ENCODE results near the gene ANXA4. TPM values are rescaled to one million over a fixed set of nuclear protein-coding genes. Genes with fewer than 3 reads are reported as not detected.
"Not testable (repeated sequence)": the region's sequence is repeated elsewhere in the genome, so short reads cannot be mapped to it uniquely, and the experiment has no call there.

ANXA4 gene
- total and polyA plus RNA-seq, 2 donors, result 23.3 to 45.3 TPM

GRCh38 chr2:69827796-69828540 is 86.0 kb downstream of the ANXA4 start:
- peaks cover 0 to 2% of the 10 kb centered on the region in 2 donors for H3K36me3 ChIP-seq (ENCODE audit: control insufficient read depth in 2 of 2, insufficient read depth in 2 of 2, low read length in 1 of 2)
- DNase-seq (ENCODE audit: low read depth in 6 of 9, low spot score in 9 of 9), result no peak
- WGBS, result 85% methylated on average over 9 of the region's 9 CpGs

GRCh38 chr2:69828938-69829255 is 87.0 kb downstream of the ANXA4 start:
- WGBS, result 12% methylated on average over 7 of the region's 7 CpGs
- peak overlapping the region; percentile 63 to 84 for H3K4me3 ChIP-seq (ENCODE audit: low read length in 2 of 2)
- no peaks in the 10 kb centered on the region for H3K9me3 ChIP-seq (ENCODE audit: control insufficient read depth in 2 of 2, insufficient read depth in 1 of 2, low read length in 1 of 2)
- peak in 1 of 9 donors; percentile 29 for DNase-seq (ENCODE audit: low read depth in 6 of 9, low spot score in 9 of 9)
- H3K36me3 ChIP-seq (ENCODE audit: control insufficient read depth in 2 of 2, insufficient read depth in 2 of 2, low read length in 1 of 2), result peaks cover 0 to 5% of the 10 kb centered on the region in 2 donors
- peaks cover 15 to 26% of the 10 kb centered on the region in 2 donors for H3K4me1 ChIP-seq (ENCODE audit: control insufficient read depth in 2 of 2, insufficient read depth in 2 of 2, low read length in 2 of 2)
- no peaks in the 10 kb centered on the region for H3K27me3 ChIP-seq (ENCODE audit: control insufficient read depth in 2 of 2, insufficient read depth in 1 of 2, low read length in 1 of 2)
- peak overlapping the region; percentile 98 to 99 for H3K27ac ChIP-seq (ENCODE audit: low read depth in 1 of 2, low read length in 1 of 2)

More at GRCh38 chr2:69827796-69828540, 86.0 kb downstream of the ANXA4 start:
- H3K4me3 ChIP-seq (ENCODE audit: low read length in 2 of 2), result no peak overlapping the region
- no peak overlapping the region for H3K27ac ChIP-seq (ENCODE audit: low read depth in 1 of 2, low read length in 1 of 2)
- peaks cover 15 to 26% of the 10 kb centered on the region in 2 donors for H3K4me1 ChIP-seq (ENCODE audit: control insufficient read depth in 2 of 2, insufficient read depth in 2 of 2, low read length in 2 of 2)
- no peaks in the 10 kb centered on the region for H3K9me3 ChIP-seq (ENCODE audit: control insufficient read depth in 2 of 2, insufficient read depth in 1 of 2, low read length in 1 of 2)
- no peaks in the 10 kb centered on the region for H3K27me3 ChIP-seq (ENCODE audit: control insufficient read depth in 2 of 2, insufficient read depth in 1 of 2, low read length in 1 of 2)

GRCh38 chr2:69829256-69830044 is 87.5 kb downstream of the ANXA4 start, which contains the start of gene GMCL1:
Gene GMCL1 (plus strand): TSS chr2:69829660. CDS start chr2:69829893, 233 bp downstream.
- WGBS, result under 1% methylated on average over 74 of the region's 74 CpGs
- Histone ChIP-seq H3K4me3 (ENCODE audit: low read length in 2 of 2) (peak within 1 kb of the TSS; percentile 63 to 84), H3K4me1 (ENCODE audit: control insufficient read depth in 2 of 2, insufficient read depth in 2 of 2, low read length in 2 of 2) (peaks cover 15 to 26% of the 10 kb centered on the region in 2 donors), H3K27ac (ENCODE audit: low read depth in 1 of 2, low read length in 1 of 2) (peak within 1 kb of the TSS; percentile 98 to 99), H3K9me3 (ENCODE audit: control insufficient read depth in 2 of 2, insufficient read depth in 1 of 2, low read length in 1 of 2) (no peaks in the 10 kb centered on the region), H3K27me3 (ENCODE audit: control insufficient read depth in 2 of 2, insufficient read depth in 1 of 2, low read length in 1 of 2) (no peaks in the 10 kb centered on the region), H3K36me3 (ENCODE audit: control insufficient read depth in 2 of 2, insufficient read depth in 2 of 2, low read length in 1 of 2) (peaks cover 0 to 5% of the 10 kb centered on the region in 2 donors)
- DNase-seq (ENCODE audit: low read depth in 6 of 9, low spot score in 9 of 9), result peak; percentile 95 to 99 (median 97)

- Histone ChIP-seq H3K36me3 (ENCODE audit: control insufficient read depth in 2 of 2, insufficient read depth in 2 of 2, low read length in 1 of 2) (peaks cover 0 to 5% of the 10 kb centered on the region in 2 donors), H3K4me3 (ENCODE audit: low read length in 2 of 2) (peak overlapping the region; percentile 63 to 84), H3K27ac (ENCODE audit: low read depth in 1 of 2, low read length in 1 of 2) (peak overlapping the region; percentile 75), H3K9me3 (ENCODE audit: control insufficient read depth in 2 of 2, insufficient read depth in 1 of 2, low read length in 1 of 2) (no peaks in the 10 kb centered on the region), H3K4me1 (ENCODE audit: control insufficient read depth in 2 of 2, insufficient read depth in 2 of 2, low read length in 2 of 2) (peaks cover 15 to 26% of the 10 kb centered on the region in 2 donors), H3K27me3 (ENCODE audit: control insufficient read depth in 2 of 2, insufficient read depth in 1 of 2, low read length in 1 of 2) (no peaks in the 10 kb centered on the region)
- WGBS, result 2% methylated on average over 45 of the region's 45 CpGs
- peak in 8 of 9 donors; percentile 13 to 67 (median 36) for DNase-seq (ENCODE audit: low read depth in 6 of 9, low spot score in 9 of 9)
These were observed 88.3 kb downstream of the ANXA4 start for GRCh38 chr2:69830045-69830905.

- WGBS, result 93% methylated on average over 13 of the region's 13 CpGs
- not testable (repeated sequence) for H3K36me3 ChIP-seq (ENCODE audit: control insufficient read depth in 2 of 2, insufficient read depth in 2 of 2, low read length in 1 of 2); H3K27me3 ChIP-seq (ENCODE audit: control insufficient read depth in 2 of 2, insufficient read depth in 1 of 2, low read length in 1 of 2); H3K9me3 ChIP-seq (ENCODE audit: control insufficient read depth in 2 of 2, insufficient read depth in 1 of 2, low read length in 1 of 2); H3K27ac ChIP-seq (ENCODE audit: low read depth in 1 of 2, low read length in 1 of 2); DNase-seq (ENCODE audit: low read depth in 6 of 9, low spot score in 9 of 9)
- H3K4me3 ChIP-seq (ENCODE audit: low read length in 2 of 2), result peak overlapping the region; percentile 63 to 84
- peaks cover 17 to 26% of the 10 kb centered on the region in 2 donors for H3K4me1 ChIP-seq (ENCODE audit: control insufficient read depth in 2 of 2, insufficient read depth in 2 of 2, low read length in 2 of 2)
These were observed 88.9 kb downstream of the ANXA4 start for GRCh38 chr2:69830906-69831241.

- Histone ChIP-seq H3K4me1 (ENCODE audit: control insufficient read depth in 2 of 2, insufficient read depth in 2 of 2, low read length in 2 of 2) (peaks cover 18 to 26% of the 10 kb centered on the region in 2 donors), H3K36me3 (ENCODE audit: control insufficient read depth in 2 of 2, insufficient read depth in 2 of 2, low read length in 1 of 2) (peaks cover 0 to 5% of the 10 kb centered on the region in 2 donors), H3K4me3 (ENCODE audit: low read length in 2 of 2) (no peak overlapping the region), H3K9me3 (ENCODE audit: control insufficient read depth in 2 of 2, insufficient read depth in 1 of 2, low read length in 1 of 2) (no peaks in the 10 kb centered on the region), H3K27ac (ENCODE audit: low read depth in 1 of 2, low read length in 1 of 2) (no peak overlapping the region), H3K27me3 (ENCODE audit: control insufficient read depth in 2 of 2, insufficient read depth in 1 of 2, low read length in 1 of 2) (no peaks in the 10 kb centered on the region)
- no peak for DNase-seq (ENCODE audit: low read depth in 6 of 9, low spot score in 9 of 9)
- WGBS, result 98% methylated on average over 6 of the region's 6 CpGs
These were observed 89.5 kb downstream of the ANXA4 start for GRCh38 chr2:69831354-69831905.

GRCh38 chr2:69833752-69834151 is 91.8 kb downstream of the ANXA4 start:
- Histone ChIP-seq H3K36me3 (ENCODE audit: control insufficient read depth in 2 of 2, insufficient read depth in 2 of 2, low read length in 1 of 2) (peaks cover 0 to 7% of the 10 kb centered on the region in 2 donors), H3K9me3 (ENCODE audit: control insufficient read depth in 2 of 2, insufficient read depth in 1 of 2, low read length in 1 of 2) (no peaks in the 10 kb centered on the region), H3K27ac (ENCODE audit: low read depth in 1 of 2, low read length in 1 of 2) (no peak overlapping the region), H3K27me3 (ENCODE audit: control insufficient read depth in 2 of 2, insufficient read depth in 1 of 2, low read length in 1 of 2) (no peaks in the 10 kb centered on the region), H3K4me3 (ENCODE audit: low read length in 2 of 2) (no peak overlapping the region), H3K4me1 (ENCODE audit: control insufficient read depth in 2 of 2, insufficient read depth in 2 of 2, low read length in 2 of 2) (peaks cover 15 to 16% of the 10 kb centered on the region in 2 donors)
- no peak for DNase-seq (ENCODE audit: low read depth in 6 of 9, low spot score in 9 of 9)
- WGBS, result 96% methylated on average over 3 of the region's 3 CpGs

GRCh38 chr2:69835666-69836065 is 93.7 kb downstream of the ANXA4 start:
- no peak overlapping the region for H3K27ac ChIP-seq (ENCODE audit: low read depth in 1 of 2, low read length in 1 of 2)
- no peak for DNase-seq (ENCODE audit: low read depth in 6 of 9, low spot score in 9 of 9)
- over 99% methylated on average over 2 of the region's 2 CpGs for WGBS

More at GRCh38 chr2:69835666-69836065, 93.7 kb downstream of the ANXA4 start:
- H3K4me3 ChIP-seq (ENCODE audit: low read length in 2 of 2), result no peak overlapping the region
- H3K4me1 ChIP-seq (ENCODE audit: control insufficient read depth in 2 of 2, insufficient read depth in 2 of 2, low read length in 2 of 2), result peaks cover 11 to 12% of the 10 kb centered on the region in 2 donors
- no peaks in the 10 kb centered on the region for H3K9me3 ChIP-seq (ENCODE audit: control insufficient read depth in 2 of 2, insufficient read depth in 1 of 2, low read length in 1 of 2)
- H3K27me3 ChIP-seq (ENCODE audit: control insufficient read depth in 2 of 2, insufficient read depth in 1 of 2, low read length in 1 of 2), result no peaks in the 10 kb centered on the region
- H3K36me3 ChIP-seq (ENCODE audit: control insufficient read depth in 2 of 2, insufficient read depth in 2 of 2, low read length in 1 of 2), result peaks cover 4 to 19% of the 10 kb centered on the region in 2 donors
